ENCODE measurements around the gene TUB. TPM values are rescaled to one million over a fixed set of nuclear protein-coding genes. Genes with fewer than 3 reads are reported as not detected.

TUB gene
- total RNA-seq, 1 donor: 19.2 TPM

GRCh38 chr11:8089791-8090510, 8.9 kb downstream of the TUB start:
- no peak for DNase-seq (ENCODE audit: low read depth)
- no peak overlapping the region for H3K4me3 ChIP-seq (ENCODE audit: low read depth, low read length)
- TF ChIP-seq, protein P1, sequence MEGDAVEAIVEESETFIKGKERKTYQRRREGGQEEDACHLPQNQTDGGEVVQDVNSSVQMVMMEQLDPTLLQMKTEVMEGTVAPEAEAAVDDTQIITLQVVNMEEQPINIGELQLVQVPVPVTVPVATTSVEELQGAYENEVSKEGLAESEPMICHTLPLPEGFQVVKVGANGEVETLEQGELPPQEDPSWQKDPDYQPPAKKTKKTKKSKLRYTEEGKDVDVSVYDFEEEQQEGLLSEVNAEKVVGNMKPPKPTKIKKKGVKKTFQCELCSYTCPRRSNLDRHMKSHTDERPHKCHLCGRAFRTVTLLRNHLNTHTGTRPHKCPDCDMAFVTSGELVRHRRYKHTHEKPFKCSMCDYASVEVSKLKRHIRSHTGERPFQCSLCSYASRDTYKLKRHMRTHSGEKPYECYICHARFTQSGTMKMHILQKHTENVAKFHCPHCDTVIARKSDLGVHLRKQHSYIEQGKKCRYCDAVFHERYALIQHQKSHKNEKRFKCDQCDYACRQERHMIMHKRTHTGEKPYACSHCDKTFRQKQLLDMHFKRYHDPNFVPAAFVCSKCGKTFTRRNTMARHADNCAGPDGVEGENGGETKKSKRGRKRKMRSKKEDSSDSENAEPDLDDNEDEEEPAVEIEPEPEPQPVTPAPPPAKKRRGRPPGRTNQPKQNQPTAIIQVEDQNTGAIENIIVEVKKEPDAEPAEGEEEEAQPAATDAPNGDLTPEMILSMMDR (IDR thresholded peaks at IDR 0.05; ENCODE audit: insufficient read depth, low read length): no peak

DNA sequence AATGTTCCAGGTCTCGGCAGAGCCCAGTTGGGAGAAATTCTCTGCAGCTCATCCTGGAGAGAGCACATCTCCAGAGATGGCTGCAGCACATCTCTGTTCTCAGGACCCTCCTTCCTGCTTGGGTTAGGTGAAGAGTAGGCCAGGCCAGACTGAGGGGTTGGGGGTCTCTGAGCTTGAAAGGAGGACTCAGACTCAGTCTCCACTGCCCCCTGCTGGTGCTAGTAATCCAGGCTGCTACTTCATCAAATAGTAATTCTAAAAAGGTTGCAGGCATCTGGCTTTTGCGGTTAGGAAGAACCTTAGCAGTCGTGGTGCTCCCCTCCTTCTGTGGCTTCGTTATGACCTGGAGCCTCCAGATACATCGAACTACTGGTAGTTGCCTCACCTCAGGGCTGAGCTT, 9.7 kb downstream of the TUB start:
- DNase-seq (ENCODE audit: low read depth): peak; percentile 43
- no peak overlapping the region for H3K4me3 ChIP-seq (ENCODE audit: low read depth, low read length)
- TF ChIP-seq, protein P1 (IDR thresholded peaks at IDR 0.05; ENCODE audit: insufficient read depth, low read length): peak; percentile 68

- DNase-seq (ENCODE audit: low read depth): no peak
- H3K4me3 ChIP-seq (ENCODE audit: low read depth, low read length): no peak overlapping the region
- TF ChIP-seq, protein P1 (IDR thresholded peaks at IDR 0.05; ENCODE audit: insufficient read depth, low read length): no peak
These were observed 10.7 kb downstream of the TUB start for GRCh38 chr11:8091721-8092120.

DNA sequence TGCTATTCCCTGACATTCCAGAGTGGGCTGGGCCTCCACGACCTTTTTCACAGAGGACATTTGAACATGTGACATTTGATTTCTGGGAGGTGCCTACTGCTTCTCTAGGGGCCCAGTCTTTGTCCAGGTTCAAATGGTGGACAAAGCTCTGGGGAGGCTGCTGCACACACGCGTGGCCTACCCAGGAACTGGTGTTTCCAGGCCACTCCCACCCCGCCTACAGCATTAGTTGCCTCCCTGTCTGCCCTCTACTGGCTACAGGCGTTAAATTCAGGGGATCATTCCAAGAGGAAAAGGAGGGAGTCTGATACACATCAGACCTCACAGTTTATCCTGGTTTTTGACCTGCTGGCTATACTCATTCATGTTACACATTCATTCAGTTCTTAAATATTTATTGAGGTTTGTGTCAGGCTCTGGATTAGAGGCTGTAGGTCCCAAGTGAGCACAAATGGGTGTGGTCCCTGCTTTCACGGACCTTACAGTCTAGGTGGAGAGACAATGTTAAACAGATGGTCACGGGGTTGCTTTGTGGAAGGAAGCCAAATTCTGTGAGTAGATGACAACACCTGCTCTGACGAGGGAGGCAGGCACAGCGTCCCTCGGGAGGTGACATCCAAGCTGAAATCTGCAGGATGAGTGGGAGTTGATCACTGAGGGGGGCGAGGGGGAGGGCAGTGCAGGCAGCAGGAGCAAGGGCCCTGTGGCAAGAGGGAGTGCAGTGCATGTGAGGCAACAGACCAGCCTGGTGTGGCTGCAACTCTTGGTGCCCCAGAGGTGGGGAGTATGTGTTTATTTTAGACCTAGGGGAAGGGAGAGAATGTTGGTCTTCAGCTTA, 11.8 kb downstream of the TUB start:
- TF ChIP-seq, protein P1 (IDR thresholded peaks at IDR 0.05; ENCODE audit: insufficient read depth, low read length): peak; percentile 84
- no peak overlapping the region for H3K4me3 ChIP-seq (ENCODE audit: low read depth, low read length)
- peak; percentile 77 for DNase-seq (ENCODE audit: low read depth)

DNA sequence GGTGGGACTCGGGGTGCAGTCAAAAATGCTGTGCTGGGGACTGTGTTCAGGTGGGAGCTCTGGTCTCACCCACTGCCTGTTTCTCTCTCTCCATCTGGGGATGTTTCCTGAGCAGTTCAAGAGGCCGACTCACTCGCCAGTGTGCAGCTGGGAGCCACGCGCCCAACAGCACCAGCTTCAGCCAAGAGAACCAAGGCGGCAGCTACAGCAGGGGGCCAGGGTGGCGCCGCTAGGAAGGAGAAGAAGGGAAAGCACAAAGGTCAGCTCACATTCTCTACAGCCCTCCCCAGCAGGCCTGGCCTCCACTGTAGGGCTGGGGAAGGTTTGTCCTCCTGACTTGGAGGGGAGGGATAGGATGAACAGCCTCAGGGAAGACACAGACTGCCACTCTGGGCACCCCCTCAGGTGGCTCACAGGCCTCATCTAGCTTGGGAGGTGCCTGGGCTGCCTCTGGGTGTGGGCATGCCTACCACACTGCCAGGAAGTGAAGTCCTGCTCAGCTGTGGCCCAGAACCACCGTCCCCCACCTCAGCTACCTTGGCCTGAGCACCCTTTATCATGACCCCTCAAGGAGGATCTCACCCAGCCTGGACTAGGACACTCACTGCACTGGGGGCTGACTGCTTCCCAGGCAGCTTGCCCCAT, 13.0 kb downstream of the TUB start:
- no peak overlapping the region for H3K4me3 ChIP-seq (ENCODE audit: low read depth, low read length)
- TF ChIP-seq, protein P1 (IDR thresholded peaks at IDR 0.05; ENCODE audit: insufficient read depth, low read length): no peak
- DNase-seq (ENCODE audit: low read depth): no peak

- DNase-seq (ENCODE audit: low read depth): no peak
- H3K4me3 ChIP-seq (ENCODE audit: low read depth, low read length): no peak overlapping the region
- TF ChIP-seq, protein P1 (IDR thresholded peaks at IDR 0.05; ENCODE audit: insufficient read depth, low read length): no peak
These were observed 13.6 kb downstream of the TUB start for GRCh38 chr11:8094656-8095055.

Data from fibroblast of the aortic adventitia (primary cell).